AG10803 (cell line): ENCODE measurements around the gene TOMM22.

Source experiments
- DNase-seq: peaks from one replicate; pipeline ENCODE4 v3.0.0; 2010; ENCODE audit warnings: low read depth
- H3K4me3 ChIP-seq: 2 replicates; pipeline ENCODE4 v1.5.1; 2011; ENCODE audit warnings: mild to moderate bottlenecking, low read length, control low read depth
- CTCF ChIP-seq: conservative IDR thresholded peaks from 2 replicates; pipeline ENCODE4 v1.5.1; 2011; ENCODE audit warnings: mild to moderate bottlenecking, low read length, control low read depth, inconsistent platforms

The TOMM22 gene

GRCh38 chr22:38649841-38650522 lies 31.8 kb upstream of the TOMM22 start:
- H3K4me3 ChIP-seq = no peak overlapping the region
- DNase-seq = no peak
- no peak for TF ChIP-seq CTCF

- no peak for DNase-seq
- H3K4me3 ChIP-seq = no peak overlapping the region
These were observed 28.9 kb upstream of the TOMM22 start for GRCh38 chr22:38652859-38653258.

GRCh38 chr22:38653741-38654140 lies 28.0 kb upstream of the TOMM22 start:
- no peak overlapping the region for H3K4me3 ChIP-seq
- TF ChIP-seq CTCF = no peak
- no peak for DNase-seq

More at GRCh38 chr22:38652859-38653258, 28.9 kb upstream of the TOMM22 start:
- TF ChIP-seq CTCF = no peak

- no peak for TF ChIP-seq CTCF
- peak overlapping the region; percentile 90 for H3K4me3 ChIP-seq
- DNase-seq = peak; percentile 44
These were observed 26.1 kb upstream of the TOMM22 start for GRCh38 chr22:38655519-38656255.

GRCh38 chr22:38656256-38657044 lies 25.3 kb upstream of the TOMM22 start, which contains the start of the genes CBY1 and FAM227A:
TSS of gene CBY1 (plus strand) at chr22:38656638. CDS start at chr22:38668055, 11,417 bp downstream.
TSS of gene FAM227A (minus strand) at chr22:38656392. CDS start at chr22:38650168, 6,224 bp downstream.
- H3K4me3 ChIP-seq = peak within 1 kb of the TSS; percentile 90
- DNase-seq = peak; percentile 81
- TF ChIP-seq CTCF = no peak

GRCh38 chr22:38657045-38657909 lies 24.5 kb upstream of the TOMM22 start:
- peak overlapping the region; percentile 90 for H3K4me3 ChIP-seq
- no peak for TF ChIP-seq CTCF
- peak; percentile 14 for DNase-seq
